Measurements from ENCODE around the gene AP2A2. TPM values are rescaled to one million over a fixed set of nuclear protein-coding genes. Genes with fewer than 3 reads are reported as not detected.
A peak's percentile ranks its signal among the peaks of the same experiment; 100 is the strongest.

Gene AP2A2
- total and polyA plus RNA-seq, 10 donors = 32.7 to 321 (median 153) TPM

GRCh38 chr11:904380-904779 lies 21.3 kb upstream of the AP2A2 start:
- 94 to 96% (median 94%) methylated on average over 6 to 7 of the region's 7 CpGs for WGBS, 5 donors
- no peaks in the 10 kb centered on the region for H3K27me3 ChIP-seq (replicated peaks in 1 of 7)
- H3K27ac ChIP-seq = no peak overlapping the region
- H3K9me3 ChIP-seq = no peaks in the 10 kb centered on the region
- peaks cover 15 to 99% (median 55%) of the 10 kb centered on the region in 6 donors for H3K36me3 ChIP-seq
- DNase-seq = no peak
- no peak overlapping the region for H3K4me3 ChIP-seq
- H3K4me1 ChIP-seq = peaks cover 0 to 22% (median 18%) of the 10 kb centered on the region in 6 donors
- intact Hi-C loops (cut with DNase I; ENCODE audit: low total_unique reads) = no loop called here
- TF ChIP-seq POLR2A (IDR thresholded peaks at IDR 0.05) (no peak), POLR2AphosphoS5 (IDR thresholded peaks at IDR 0.05) (no peak), CTCF (IDR thresholded peaks at IDR 0.05 in 8 of 11, conservative IDR thresholded peaks at IDR 0.05 in 3 of 11) (no peak)

DNA sequence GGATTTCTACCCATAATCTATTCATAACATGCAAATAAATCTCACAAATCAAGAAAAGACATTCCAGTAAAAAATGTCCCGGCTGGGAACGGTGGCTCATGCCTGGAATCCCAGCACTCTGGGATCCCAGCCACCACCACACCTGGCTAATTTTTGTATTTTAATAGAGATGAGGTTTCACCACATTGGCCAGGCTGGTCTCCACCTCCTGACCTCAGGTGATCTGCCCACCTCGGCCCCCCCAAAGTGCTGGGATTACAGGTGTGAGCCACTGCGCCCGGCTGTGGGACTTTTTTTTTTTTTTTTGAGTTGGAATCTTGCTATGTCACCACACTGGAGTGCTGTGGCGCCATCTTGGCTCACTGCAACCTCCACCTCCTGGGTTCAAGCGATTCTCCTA lies 19.7 kb upstream of the AP2A2 start:
- H3K4me1 ChIP-seq = peaks cover 0 to 33% (median 28%) of the 10 kb centered on the region in 6 donors
- H3K4me3 ChIP-seq = no peak overlapping the region
- TF ChIP-seq POLR2AphosphoS5 (IDR thresholded peaks at IDR 0.05) (no peak), CTCF (IDR thresholded peaks at IDR 0.05 in 8 of 11, conservative IDR thresholded peaks at IDR 0.05 in 3 of 11) (no peak), POLR2A (IDR thresholded peaks at IDR 0.05) (no peak)
- DNase-seq = no peak
- H3K36me3 ChIP-seq = peaks cover 10 to 83% (median 40%) of the 10 kb centered on the region in 6 donors
- no peak overlapping the region for H3K27ac ChIP-seq
- no peaks in the 10 kb centered on the region for H3K9me3 ChIP-seq
- H3K27me3 ChIP-seq (replicated peaks in 1 of 7) = no peaks in the 10 kb centered on the region
- WGBS, 5 donors = 90 to 96% (median 91%) methylated on average over 7 of the region's 7 CpGs
- intact Hi-C loops (cut with DNase I; ENCODE audit: low total_unique reads) = no loop called here

GRCh38 chr11:907668-908067 lies 18.0 kb upstream of the AP2A2 start:
- H3K27me3 ChIP-seq (replicated peaks in 1 of 7) = no peaks in the 10 kb centered on the region
- 39 to 65% (median 58%) methylated on average over 2 of the region's 2 CpGs for WGBS, 5 donors
- intact Hi-C loops (cut with DNase I; ENCODE audit: low total_unique reads) = no loop called here
- no peak for TF ChIP-seq POLR2AphosphoS5 (IDR thresholded peaks at IDR 0.05)
- TF ChIP-seq CTCF (IDR thresholded peaks at IDR 0.05 in 8 of 11, conservative IDR thresholded peaks at IDR 0.05 in 3 of 11) = no peak
- no peak for TF ChIP-seq POLR2A (IDR thresholded peaks at IDR 0.05)
- H3K9me3 ChIP-seq = no peaks in the 10 kb centered on the region
- H3K4me3 ChIP-seq = no peak overlapping the region
- no peak for DNase-seq
- peaks cover 5 to 47% (median 38%) of the 10 kb centered on the region in 6 donors for H3K4me1 ChIP-seq
- peaks cover 5 to 66% (median 23%) of the 10 kb centered on the region in 6 donors for H3K36me3 ChIP-seq
- peak overlapping the region in 2 of 8 donors; percentile 6 to 40 for H3K27ac ChIP-seq

GRCh38 chr11:908273-908672 lies 17.4 kb upstream of the AP2A2 start:
- WGBS, 5 donors = 85 to 88% (median 87%) methylated on average over 5 of the region's 5 CpGs; no CpG with 5 or more reads in 1 of the 5 donors

More at GRCh38 chr11:908273-908672, 17.4 kb upstream of the AP2A2 start:
- peak overlapping the region in 2 of 8 donors; percentile 9 to 40 for H3K27ac ChIP-seq
- H3K4me1 ChIP-seq = peaks cover 5 to 52% (median 38%) of the 10 kb centered on the region in 6 donors
- TF ChIP-seq POLR2AphosphoS5 (IDR thresholded peaks at IDR 0.05) (no peak), CTCF (IDR thresholded peaks at IDR 0.05 in 8 of 11, conservative IDR thresholded peaks at IDR 0.05 in 3 of 11) (no peak), POLR2A (IDR thresholded peaks at IDR 0.05) (no peak)
- no peak for DNase-seq
- intact Hi-C loops (cut with DNase I; ENCODE audit: low total_unique reads) = no loop called here
- no peaks in the 10 kb centered on the region for H3K27me3 ChIP-seq (replicated peaks in 1 of 7)
- H3K36me3 ChIP-seq = peaks cover 5 to 60% (median 16%) of the 10 kb centered on the region in 6 donors
- no peak overlapping the region for H3K4me3 ChIP-seq
- no peaks in the 10 kb centered on the region for H3K9me3 ChIP-seq
